ENCODE measurements around the gene SNX7.

SNX7 gene

GRCh38 chr1:98706173-98706843 lies 44.8 kb downstream of the SNX7 start:
- Histone ChIP-seq H3K9me3 (replicated peaks in 1 of 11) (no peaks in the 10 kb centered on the region), H3K4me2 (no peak overlapping the region), H3K36me3 (no peaks in the 10 kb centered on the region), H3K4me1 (peaks cover 0 to 4% (median 0%) of the 10 kb centered on the region in 10 experiments; a peak in 1 of 20 replicates), H3K27ac (no peak overlapping the region), H4K20me1 (no peaks in the 10 kb centered on the region), H3K4me3 (no peak overlapping the region), H3K9ac (no peak overlapping the region), H3K27me3 (no peaks in the 10 kb centered on the region)
- TF ChIP-seq Cebpa-rat (IDR thresholded peaks at IDR 0.05): no peak

DNA sequence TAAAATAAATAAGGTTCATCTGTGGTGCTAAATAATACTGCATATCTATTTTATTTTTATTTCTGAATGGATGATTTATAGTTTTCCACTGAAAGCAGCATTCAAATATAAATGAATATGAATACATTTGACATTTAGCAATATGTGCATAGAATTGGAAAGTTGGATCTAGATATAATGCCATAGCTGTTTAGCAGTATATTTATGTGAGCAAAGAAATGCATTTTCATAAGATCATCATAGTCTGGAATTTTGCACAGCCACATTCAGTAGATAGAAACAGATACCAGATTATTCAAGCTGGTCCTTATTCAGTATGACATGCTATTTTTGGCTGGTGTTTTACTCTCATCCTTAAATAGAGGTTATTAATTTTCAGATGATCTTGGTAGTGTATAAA lies 46.0 kb downstream of the SNX7 start:
- Histone ChIP-seq H3K9me3 (replicated peaks in 1 of 11) (peaks cover 0 to 7% (median 5%) of the 10 kb centered on the region in 11 experiments; a peak in 14 of 22 replicates), H3K27me3 (no peaks in the 10 kb centered on the region), H3K27ac (no peak overlapping the region), H3K9ac (no peak overlapping the region), H3K4me1 (peaks cover 0 to 4% (median 0%) of the 10 kb centered on the region in 10 experiments; a peak in 1 of 20 replicates), H3K4me3 (no peak overlapping the region), H3K36me3 (no peaks in the 10 kb centered on the region), H3K4me2 (no peak overlapping the region), H4K20me1 (no peaks in the 10 kb centered on the region)
- TF ChIP-seq Cebpa-rat (IDR thresholded peaks at IDR 0.05): no peak

GRCh38 chr1:98709906-98710305 lies 48.4 kb downstream of the SNX7 start:
- H3K4me3 ChIP-seq: no peak overlapping the region
- no peaks in the 10 kb centered on the region for H3K27me3 ChIP-seq
- no peaks in the 10 kb centered on the region for H3K4me1 ChIP-seq
- TF ChIP-seq Cebpa-rat (IDR thresholded peaks at IDR 0.05): no peak
- H3K4me2 ChIP-seq: no peak overlapping the region
- no peaks in the 10 kb centered on the region for H4K20me1 ChIP-seq
- no peak overlapping the region for H3K27ac ChIP-seq
- H3K9ac ChIP-seq: no peak overlapping the region
- H3K36me3 ChIP-seq: no peaks in the 10 kb centered on the region
- peaks cover 0 to 11% (median 9%) of the 10 kb centered on the region in 11 experiments; a peak in 14 of 22 replicates for H3K9me3 ChIP-seq (replicated peaks in 1 of 11)

- Histone ChIP-seq H3K4me3 (no peak overlapping the region), H3K4me2 (peak overlapping the region in 7 of 11 experiments; percentile 17 to 61 (median 40); a peak in 11 of 22 replicates), H3K27me3 (no peaks in the 10 kb centered on the region), H4K20me1 (no peaks in the 10 kb centered on the region), H3K36me3 (no peaks in the 10 kb centered on the region), H3K9ac (peak overlapping the region in 1 of 11 experiments; percentile 27; a peak in 2 of 22 replicates), H3K27ac (peak overlapping the region in 6 of 11 experiments; percentile 57 to 89 (median 84); a peak in 12 of 22 replicates), H3K4me1 (peaks cover 0 to 38% (median 25%) of the 10 kb centered on the region in 10 experiments; a peak in 14 of 20 replicates), H3K9me3 (replicated peaks in 1 of 11) (peaks cover 7 to 24% (median 20%) of the 10 kb centered on the region in 11 experiments)
- TF ChIP-seq Cebpa-rat (IDR thresholded peaks at IDR 0.05): peak in 6 of 11 experiments; percentile 43 to 97 (median 87); a peak in 10 of 22 replicates
These were observed 62.1 kb downstream of the SNX7 start for GRCh38 chr1:98723574-98723973.

- H3K9me3 ChIP-seq (replicated peaks in 1 of 11): peaks cover 5 to 28% (median 13%) of the 10 kb centered on the region in 11 experiments; a peak in 21 of 22 replicates
- H3K9ac ChIP-seq: no peak overlapping the region
- no peak overlapping the region for H3K27ac ChIP-seq
- TF ChIP-seq Cebpa-rat (IDR thresholded peaks at IDR 0.05): no peak
- H3K36me3 ChIP-seq: no peaks in the 10 kb centered on the region
- no peaks in the 10 kb centered on the region for H3K27me3 ChIP-seq
- peaks cover 0 to 31% (median 11%) of the 10 kb centered on the region in 10 experiments; a peak in 11 of 20 replicates for H3K4me1 ChIP-seq
- no peak overlapping the region for H3K4me3 ChIP-seq
- no peaks in the 10 kb centered on the region for H4K20me1 ChIP-seq
- H3K4me2 ChIP-seq: peak overlapping the region in 7 of 11 experiments; percentile 15 to 46 (median 36); a peak in 12 of 22 replicates
These were observed 71.7 kb downstream of the SNX7 start for GRCh38 chr1:98732985-98733781.

DNA sequence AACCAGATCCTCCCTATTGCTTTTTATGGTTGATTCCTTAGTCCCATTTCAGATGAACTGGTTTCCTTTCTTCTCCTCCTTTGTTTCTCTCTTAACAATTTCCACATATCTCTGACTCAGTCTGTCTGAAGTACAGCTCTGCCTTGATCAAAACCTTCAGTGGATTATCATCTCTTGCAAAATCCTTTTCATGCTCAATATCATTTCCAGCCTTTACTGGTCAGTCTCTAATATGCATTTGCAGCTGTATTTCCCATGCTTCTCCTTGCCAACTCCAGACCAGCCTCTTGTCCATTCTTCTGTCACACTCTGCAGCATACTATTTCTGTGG lies 72.2 kb downstream of the SNX7 start:
- Histone ChIP-seq H3K4me3 (no peak overlapping the region), H3K27ac (no peak overlapping the region), H3K9ac (no peak overlapping the region), H3K4me2 (peak overlapping the region in 7 of 11 experiments; percentile 15 to 46 (median 36); a peak in 12 of 22 replicates), H3K4me1 (peaks cover 0 to 31% (median 11%) of the 10 kb centered on the region in 10 experiments; a peak in 11 of 20 replicates), H3K9me3 (replicated peaks in 1 of 11) (peaks cover 0 to 22% (median 7%) of the 10 kb centered on the region in 11 experiments; a peak in 15 of 22 replicates), H4K20me1 (no peaks in the 10 kb centered on the region), H3K36me3 (no peaks in the 10 kb centered on the region), H3K27me3 (no peaks in the 10 kb centered on the region)
- no peak for TF ChIP-seq Cebpa-rat (IDR thresholded peaks at IDR 0.05)

DNA sequence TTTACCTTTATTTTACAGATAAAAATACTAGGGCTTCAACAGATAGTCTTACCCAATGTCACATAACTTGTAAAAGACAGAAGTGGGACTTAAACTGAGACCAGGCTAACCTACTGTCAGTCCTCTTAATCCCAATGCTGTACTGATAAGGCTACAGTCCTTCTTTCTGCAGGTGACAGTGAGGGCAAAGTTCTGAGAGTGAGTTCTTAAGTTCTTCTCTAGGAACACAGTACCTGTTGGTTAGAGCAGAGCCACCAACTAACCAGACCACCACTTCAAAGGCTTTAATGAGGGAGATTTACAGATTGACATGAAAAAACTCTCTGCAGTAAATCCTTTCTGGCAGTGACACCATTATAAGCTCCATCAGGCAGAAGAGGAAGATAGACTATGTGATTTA lies 74.2 kb downstream of the SNX7 start:
- Histone ChIP-seq H3K4me3 (no peak overlapping the region), H3K27me3 (no peaks in the 10 kb centered on the region), H3K4me1 (peaks cover 0 to 24% (median 11%) of the 10 kb centered on the region in 10 experiments; a peak in 11 of 20 replicates), H3K36me3 (no peaks in the 10 kb centered on the region), H3K9ac (no peak overlapping the region), H3K9me3 (replicated peaks in 1 of 11) (peaks cover 0 to 12% (median 0%) of the 10 kb centered on the region in 11 experiments; a peak in 3 of 22 replicates), H3K27ac (no peak overlapping the region), H4K20me1 (no peaks in the 10 kb centered on the region), H3K4me2 (no peak overlapping the region)
- no peak for TF ChIP-seq Cebpa-rat (IDR thresholded peaks at IDR 0.05)

GRCh38 chr1:98737835-98738234 lies 76.3 kb downstream of the SNX7 start:
- Histone ChIP-seq H4K20me1 (no peaks in the 10 kb centered on the region), H3K4me1 (peaks cover 0 to 12% (median 9%) of the 10 kb centered on the region in 10 experiments; a peak in 11 of 20 replicates), H3K9me3 (replicated peaks in 1 of 11) (peaks cover 0 to 5% (median 0%) of the 10 kb centered on the region in 11 experiments; a peak in 2 of 22 replicates), H3K36me3 (no peaks in the 10 kb centered on the region), H3K27me3 (no peaks in the 10 kb centered on the region), H3K4me3 (no peak overlapping the region), H3K4me2 (no peak overlapping the region), H3K27ac (no peak overlapping the region), H3K9ac (no peak overlapping the region)
- TF ChIP-seq Cebpa-rat (IDR thresholded peaks at IDR 0.05): no peak

DNA sequence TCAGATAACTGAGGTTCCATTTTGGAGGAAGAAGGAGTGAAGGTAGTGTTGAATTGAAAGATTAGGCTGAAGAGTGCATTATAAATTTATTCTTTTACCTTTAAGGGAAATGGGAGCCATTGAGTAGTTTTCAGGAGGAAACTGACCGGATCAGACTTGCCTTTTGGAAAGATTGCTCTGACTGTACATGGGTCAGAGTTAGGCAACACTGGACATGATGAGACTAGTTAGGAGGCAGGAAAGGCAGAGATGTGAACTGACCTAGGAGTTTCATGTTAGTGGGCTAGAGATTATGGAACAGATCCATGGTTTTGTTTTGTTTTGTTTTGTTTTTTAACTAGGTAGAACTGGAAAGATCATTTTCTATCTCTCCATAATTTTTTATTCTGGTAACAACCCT lies 78.2 kb downstream of the SNX7 start:
- Histone ChIP-seq H3K27me3 (no peaks in the 10 kb centered on the region), H3K4me2 (no peak overlapping the region), H3K9me3 (replicated peaks in 1 of 11) (no peaks in the 10 kb centered on the region), H3K36me3 (no peaks in the 10 kb centered on the region), H3K27ac (no peak overlapping the region), H4K20me1 (no peaks in the 10 kb centered on the region), H3K4me1 (no peaks in the 10 kb centered on the region), H3K4me3 (no peak overlapping the region), H3K9ac (no peak overlapping the region)
- no peak for TF ChIP-seq Cebpa-rat (IDR thresholded peaks at IDR 0.05)

All from BLaER1 treated with 17β-estradiol and CSF1 and Interleukin-3, amounts not matched to agents 10 nM and 100 nM (cell line).